Renal cortical epithelial cell (primary cell): Measurements from ENCODE around the gene BCAS1. TPM values are rescaled to one million over a fixed set of nuclear protein-coding genes. Genes with fewer than 3 reads are reported as not detected.

Experiments used
- DNase-seq: peaks from one replicate; pipeline ENCODE4 v3.0.0-alpha.2; 2011; ENCODE audit warnings: low read depth
- total RNA-seq: library from RNA; depleted of rRNA; stranded (reverse); fragments of >200 nt; gene quantifications from 2 replicates; pipeline ENCODE4 v1.2.3, GENCODE V29; 2014

The BCAS1 gene, protein sequence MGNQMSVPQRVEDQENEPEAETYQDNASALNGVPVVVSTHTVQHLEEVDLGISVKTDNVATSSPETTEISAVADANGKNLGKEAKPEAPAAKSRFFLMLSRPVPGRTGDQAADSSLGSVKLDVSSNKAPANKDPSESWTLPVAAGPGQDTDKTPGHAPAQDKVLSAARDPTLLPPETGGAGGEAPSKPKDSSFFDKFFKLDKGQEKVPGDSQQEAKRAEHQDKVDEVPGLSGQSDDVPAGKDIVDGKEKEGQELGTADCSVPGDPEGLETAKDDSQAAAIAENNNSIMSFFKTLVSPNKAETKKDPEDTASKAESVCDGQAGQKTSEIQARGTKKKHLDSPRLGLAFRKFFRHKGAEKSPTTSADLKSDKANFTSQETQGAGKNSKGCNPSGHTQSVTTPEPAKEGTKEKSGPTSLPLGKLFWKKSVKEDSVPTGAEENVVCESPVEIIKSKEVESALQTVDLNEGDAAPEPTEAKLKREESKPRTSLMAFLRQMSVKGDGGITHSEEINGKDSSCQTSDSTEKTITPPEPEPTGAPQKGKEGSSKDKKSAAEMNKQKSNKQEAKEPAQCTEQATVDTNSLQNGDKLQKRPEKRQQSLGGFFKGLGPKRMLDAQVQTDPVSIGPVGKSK
- total RNA-seq, result 0.10 and 0.17 TPM in 2 replicates

GRCh38 chr20:54070187-54070987 lies at the start of gene BCAS1:
BCAS1 (minus strand) TSS chr20:54070594; CDS start chr20:54058718, 11,876 bp downstream.
- DNase-seq, result no peak

DNA sequence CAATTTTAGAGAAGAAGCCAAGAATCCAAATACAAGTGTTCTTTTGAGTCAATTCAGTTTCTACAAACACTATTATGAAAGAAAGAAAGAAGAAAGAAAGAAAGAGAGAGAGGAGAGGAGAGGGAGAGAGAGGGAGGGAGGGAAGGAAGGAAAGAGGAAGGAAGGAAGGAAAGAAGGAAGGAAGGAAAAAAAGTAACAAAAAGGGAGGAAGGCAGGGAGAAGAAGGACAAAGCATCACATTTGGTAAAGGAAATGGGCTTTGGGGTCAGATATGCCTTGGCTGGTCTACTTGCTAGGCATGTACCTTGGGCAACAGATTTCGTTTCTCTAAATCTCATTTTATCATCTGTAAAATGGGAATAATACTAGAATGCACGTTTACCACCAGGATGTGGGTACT lies 49.4 kb upstream of the BCAS1 start:
- no peak for DNase-seq

DNA sequence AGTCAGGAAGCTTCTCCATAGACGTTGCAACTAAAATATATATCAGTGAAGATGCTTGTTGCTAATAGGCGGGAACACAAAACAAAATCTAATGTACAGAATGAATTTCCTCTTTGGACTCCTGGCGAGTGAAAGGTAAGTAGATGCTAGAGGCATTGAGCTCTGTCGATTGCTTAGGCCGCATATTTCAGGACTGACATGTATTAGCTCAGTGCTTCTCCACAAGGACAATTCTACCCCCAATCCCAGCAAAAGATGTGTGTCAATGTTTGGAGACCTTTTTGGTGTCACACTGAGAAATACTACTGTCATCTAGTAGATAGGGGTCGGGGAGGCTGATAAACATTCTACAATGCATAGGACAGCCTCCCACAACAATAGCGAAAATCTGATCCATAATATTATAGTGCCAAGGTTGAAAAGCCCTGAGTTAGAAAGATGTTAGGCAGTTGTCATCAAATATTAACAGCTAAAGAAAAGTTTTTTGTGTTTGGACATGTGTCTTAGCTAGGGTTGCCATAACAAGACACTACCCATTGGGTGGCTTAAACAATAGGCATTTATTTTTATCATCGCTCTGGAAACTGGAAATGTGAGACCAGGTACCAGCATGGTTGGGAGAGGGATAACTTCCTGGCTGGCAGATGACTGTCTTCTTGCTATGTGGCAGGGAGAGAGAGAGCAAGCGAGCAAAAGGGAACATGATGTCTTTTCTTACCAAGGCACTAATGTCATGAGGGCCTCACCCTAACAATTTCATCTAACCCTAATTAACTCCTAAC lies 48.0 kb upstream of the BCAS1 start:
- DNase-seq, result peak; percentile 52

DNA sequence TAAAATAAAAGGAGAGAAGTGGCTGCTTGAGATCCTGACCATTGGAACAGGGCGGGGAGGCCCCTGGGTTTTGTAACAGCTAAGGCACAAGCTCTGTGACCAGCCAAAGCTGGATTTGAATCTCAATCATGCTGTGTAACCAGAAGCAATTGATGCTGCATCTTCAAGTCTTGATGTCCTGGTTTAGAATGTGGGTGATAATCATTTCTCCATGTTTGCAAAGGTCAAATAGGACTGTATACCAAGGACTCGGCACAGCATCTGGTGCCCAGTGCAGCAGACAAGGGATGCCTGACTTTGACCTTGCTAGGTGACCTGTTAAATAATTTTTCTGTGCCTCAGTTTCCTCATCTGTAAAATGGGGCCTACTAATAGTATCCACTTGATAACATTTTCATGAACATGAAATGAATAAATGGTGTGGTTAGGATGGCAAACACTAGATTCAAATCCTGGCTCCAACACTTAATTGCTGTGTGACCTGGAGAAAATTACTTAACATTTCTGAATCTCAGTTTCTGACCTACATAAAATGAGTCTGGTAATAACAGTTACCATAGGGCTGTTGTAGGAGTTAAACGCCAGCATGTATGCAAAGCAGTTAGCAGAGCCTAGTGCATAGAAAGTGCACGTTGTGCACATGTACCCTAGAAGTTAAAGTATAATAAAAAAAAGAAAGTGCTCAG lies 46.3 kb upstream of the BCAS1 start:
- no peak for DNase-seq

GRCh38 chr20:54115172-54115854 lies 44.9 kb upstream of the BCAS1 start:
- DNase-seq, result no peak

GRCh38 chr20:54114109-54114508 lies 43.7 kb upstream of the BCAS1 start:
- DNase-seq, result no peak

- peak; percentile 45 for DNase-seq
Observed at GRCh38 chr20:54113566-54113965, 43.2 kb upstream of the BCAS1 start.

DNA sequence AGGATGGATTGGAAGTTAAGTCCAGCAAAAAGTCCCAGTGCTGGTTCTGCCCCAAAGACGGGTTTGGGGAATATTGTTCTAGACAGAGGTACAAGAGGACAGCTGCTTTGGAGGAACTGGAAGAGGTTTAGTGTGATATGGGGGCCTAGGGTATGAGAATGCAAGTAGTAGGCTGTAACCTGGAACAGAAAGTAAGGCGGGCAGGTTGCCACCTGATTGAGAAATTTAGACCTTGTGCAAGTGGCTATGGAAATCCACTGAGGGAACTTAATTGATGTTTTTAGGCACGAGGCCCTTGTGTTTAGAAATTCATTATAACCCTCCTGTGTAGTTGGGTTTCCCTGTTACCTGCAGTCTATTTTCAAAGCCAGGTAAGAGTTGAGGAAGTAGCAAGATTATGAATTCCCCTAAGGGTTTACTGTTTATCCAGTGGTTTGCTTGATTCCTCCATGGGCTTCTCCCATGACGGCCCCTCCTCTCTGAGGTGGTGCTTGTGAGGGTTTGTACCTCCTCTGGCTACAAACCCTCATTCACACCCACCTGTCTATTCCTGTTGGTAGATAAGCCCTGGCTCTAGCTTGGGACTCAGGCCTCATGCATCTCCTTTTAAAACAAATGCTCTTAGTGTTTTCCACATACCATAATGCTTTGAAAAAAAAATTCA lies 42.0 kb upstream of the BCAS1 start:
- DNase-seq, result peak; percentile 72

GRCh38 chr20:54111460-54111859 lies 41.1 kb upstream of the BCAS1 start:
- no peak for DNase-seq

GRCh38 chr20:54110457-54110856 lies 40.1 kb upstream of the BCAS1 start:
- no peak for DNase-seq

DNA sequence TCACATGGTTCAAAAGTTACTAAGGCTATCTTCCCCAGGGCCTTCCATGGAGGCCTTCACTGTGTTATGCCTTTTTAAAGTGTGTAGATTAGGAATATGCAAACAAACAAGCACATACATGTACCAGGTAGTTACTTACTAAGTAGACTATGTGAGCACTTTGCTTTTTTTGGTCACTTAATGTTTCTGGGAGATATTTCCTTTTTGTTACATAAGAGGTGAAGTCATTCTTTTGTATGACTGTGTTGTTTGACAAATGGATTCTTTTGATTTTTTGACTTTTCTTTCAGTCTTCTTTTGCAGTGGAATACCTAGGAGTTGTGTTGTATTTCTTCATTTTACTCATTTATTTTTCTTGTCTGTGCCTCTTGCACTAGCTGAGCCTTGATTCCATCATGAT lies 39.6 kb upstream of the BCAS1 start:
- DNase-seq, result no peak

DNA sequence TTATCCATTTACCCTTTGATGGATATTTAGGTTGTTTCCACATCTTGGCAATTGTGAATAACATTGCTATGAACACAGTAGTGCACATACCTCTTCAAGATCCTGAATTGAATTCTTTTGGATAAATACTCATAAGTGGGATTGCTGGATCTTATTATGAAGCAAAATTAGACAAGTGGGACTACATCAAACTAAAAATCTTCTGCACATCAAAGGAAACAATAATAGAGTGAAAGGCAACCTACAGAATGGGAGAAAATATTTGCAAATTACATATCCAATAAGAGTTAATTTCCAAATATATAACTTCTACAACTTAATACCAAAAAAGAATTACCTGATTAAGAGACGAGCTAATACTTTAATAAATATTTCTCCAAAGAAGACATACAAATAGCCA lies 38.4 kb upstream of the BCAS1 start:
- no peak for DNase-seq

DNA sequence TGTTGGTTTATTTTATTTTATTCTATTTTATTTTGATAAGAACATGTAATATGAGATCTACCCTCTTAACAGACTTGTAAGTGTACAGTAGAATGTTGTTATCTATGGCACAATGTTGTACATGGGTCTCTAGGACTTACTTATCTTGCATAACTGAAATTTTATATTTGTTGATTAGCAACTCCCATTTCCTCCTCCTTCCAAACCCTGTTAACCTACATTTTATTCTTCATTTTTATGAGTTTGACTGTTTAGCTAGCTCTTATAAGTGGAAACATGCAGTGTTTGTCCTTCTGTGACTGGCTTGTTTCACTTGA lies 37.9 kb upstream of the BCAS1 start:
- no peak for DNase-seq

GRCh38 chr20:54107600-54108325 lies 37.4 kb upstream of the BCAS1 start:
- DNase-seq, result peak; percentile 69

- DNase-seq, result no peak
Observed at GRCh38 chr20:54107181-54107580, 36.8 kb upstream of the BCAS1 start.

GRCh38 chr20:54106162-54106561 lies 35.8 kb upstream of the BCAS1 start:
- DNase-seq, result no peak

- DNase-seq, result no peak
Observed at GRCh38 chr20:54105653-54106052, 35.3 kb upstream of the BCAS1 start.

DNA sequence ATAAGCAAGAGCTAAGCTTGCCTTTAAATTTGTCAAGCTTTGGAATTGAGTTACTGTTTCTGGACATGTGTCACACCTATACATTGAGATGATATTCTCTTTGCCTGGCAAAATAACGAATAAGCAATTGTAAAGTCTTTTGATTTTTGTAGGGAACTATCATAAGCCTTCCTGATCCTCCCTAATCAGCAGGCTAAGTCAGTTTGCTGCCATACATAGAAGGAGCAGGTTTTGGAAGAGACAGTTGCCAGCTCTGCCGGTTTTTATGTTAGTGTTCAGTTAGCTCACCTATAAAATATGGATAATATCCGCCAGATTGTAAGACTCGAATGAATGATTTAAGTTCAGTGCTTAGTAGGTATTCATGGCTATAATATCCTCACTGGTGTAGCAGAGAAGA lies 34.4 kb upstream of the BCAS1 start:
- no peak for DNase-seq

- DNase-seq, result peak; percentile 73
Observed at GRCh38 chr20:54103762-54104600, 33.6 kb upstream of the BCAS1 start.
